Trophoblast cell (in vitro differentiated cells and primary cell): ENCODE measurements around the gene DTX3.

Experiments used
- DNase-seq, 2 donors: peaks; one replicate each; pipeline ENCODE4 v3.0.0-alpha.2; 2016
- H2AFZ ChIP-seq: 2 replicates; pipeline ENCODE4 v1.6.1; 2013; ENCODE audit warnings: low read length, moderate library complexity, mild to moderate bottlenecking; ENCODE audit not compliant: insufficient read depth, poor library complexity
- H2AK5ac ChIP-seq: 2 replicates; pipeline ENCODE4 v1.6.1; 2013; ENCODE audit warnings: mild to moderate bottlenecking, low read length
- H2BK120ac ChIP-seq: 2 replicates; pipeline ENCODE4 v1.6.1; 2013; ENCODE audit warnings: low read length, mild to moderate bottlenecking, moderate library complexity; ENCODE audit not compliant: insufficient read depth, poor library complexity
- H2BK12ac ChIP-seq: 2 replicates; pipeline ENCODE4 v1.6.1; 2013; ENCODE audit warnings: mild to moderate bottlenecking, low read length, moderate library complexity
- H2BK5ac ChIP-seq: 2 replicates; pipeline ENCODE4 v1.6.1; 2013; ENCODE audit warnings: low read length, low read depth, moderate library complexity, mild to moderate bottlenecking; ENCODE audit not compliant: poor library complexity
- H3K14ac ChIP-seq: 2 replicates; pipeline ENCODE4 v1.6.1; 2013; ENCODE audit warnings: mild to moderate bottlenecking, low read length
- H3K18ac ChIP-seq: 2 replicates; pipeline ENCODE4 v1.6.1; 2013; ENCODE audit warnings: mild to moderate bottlenecking, low read length
- H3K23ac ChIP-seq: 2 replicates; pipeline ENCODE4 v1.6.1; 2013; ENCODE audit warnings: low read length
- H3K27ac ChIP-seq: 2 replicates; pipeline ENCODE4 v1.5.1; 2013; ENCODE audit warnings: low read depth, mild to moderate bottlenecking, inconsistent platforms, low read length, moderate library complexity
- H3K27me3 ChIP-seq: 2 replicates; pipeline ENCODE4 v1.6.1; 2013; ENCODE audit warnings: inconsistent platforms, mild to moderate bottlenecking, low read length, moderate library complexity; ENCODE audit not compliant: insufficient read depth
- H3K36me3 ChIP-seq, 2 experiments: 1 replicate in 1 of 2; 2 replicates in 1 of 2; pipeline ENCODE4 v1.6.1; 2013; ENCODE audit warnings: low read length in 2 of 2, mild to moderate bottlenecking in 2 of 2, moderate library complexity in 1 of 2; ENCODE audit not compliant: insufficient read depth in 2 of 2, control insufficient read depth in 1 of 2
- H3K4ac ChIP-seq: 2 replicates; pipeline ENCODE4 v1.6.1; 2013; ENCODE audit warnings: low read depth, mild to moderate bottlenecking, low read length, moderate library complexity
- H3K4me1 ChIP-seq, 2 experiments: 1 replicate in 1 of 2; 2 replicates in 1 of 2; pipeline ENCODE4 v1.6.1; 2013; ENCODE audit warnings: low read length in 2 of 2, mild to moderate bottlenecking in 2 of 2, moderate library complexity in 1 of 2; ENCODE audit not compliant: insufficient read depth in 2 of 2, control insufficient read depth in 1 of 2
- H3K4me2 ChIP-seq: 2 replicates; pipeline ENCODE4 v1.6.1; 2013; ENCODE audit warnings: inconsistent platforms, mild to moderate bottlenecking, low read length, moderate library complexity
- H3K4me3 ChIP-seq: 2 replicates; pipeline ENCODE4 v1.5.1; 2013; ENCODE audit warnings: mild to moderate bottlenecking, low read depth, low read length, inconsistent platforms
- H3K79me1 ChIP-seq: one replicate; pipeline ENCODE4 v1.6.1; 2013; ENCODE audit warnings: low read length
- H3K79me2 ChIP-seq: 2 replicates; pipeline ENCODE4 v1.6.1; 2013; ENCODE audit warnings: low read length, mild to moderate bottlenecking; ENCODE audit not compliant: control insufficient read depth, insufficient read depth, poor library complexity
- H3K9ac ChIP-seq: 2 replicates; pipeline ENCODE4 v1.6.1; 2013; ENCODE audit warnings: mild to moderate bottlenecking, low read length
- H3K9me3 ChIP-seq: 2 replicates; pipeline ENCODE4 v1.6.1; 2013; ENCODE audit warnings: low read depth, mild to moderate bottlenecking, control low read depth, inconsistent platforms, low read length; ENCODE audit not compliant: insufficient read depth
- H4K12ac ChIP-seq: 2 replicates; pipeline ENCODE4 v1.6.1; 2013; ENCODE audit warnings: low read depth, mild to moderate bottlenecking, low read length, moderate library complexity
- H4K8ac ChIP-seq: 2 replicates; pipeline ENCODE4 v1.6.1; 2013; ENCODE audit warnings: low read depth, mild to moderate bottlenecking, low read length, moderate library complexity
- H4K91ac ChIP-seq: one replicate; pipeline ENCODE4 v1.6.1; 2013; ENCODE audit warnings: low read depth, mild to moderate bottlenecking, low read length, moderate library complexity
- WGBS: extraction: QIAGEN DNeasy Blood & Tissue Kit; methylation state at CpG from one replicate; pipeline ENCODE4 v1.1.7; 2013; ENCODE audit warnings: missing lambda C conversion rate; ENCODE audit not compliant: insufficient read length, insufficient coverage; ENCODE audit errors: extremely low coverage; 5-methylcytosine and 5-hydroxymethylcytosine counted together

Gene DTX3

GRCh38 chr12:57614178-57614947 lies 9.7 kb downstream of the DTX3 start:
- Histone ChIP-seq H3K4me3 (no peak overlapping the region), H2AFZ (no peak overlapping the region), H2BK120ac (no peak overlapping the region), H3K14ac (no peak overlapping the region), H3K9ac (no peak overlapping the region), H3K4me1 (peaks cover 3 to 4% of the 10 kb centered on the region in 2 experiments), H2BK5ac (no peak overlapping the region), H3K79me2 (no peaks in the 10 kb centered on the region), H4K8ac (no peak overlapping the region), H4K12ac (no peak overlapping the region), H4K91ac (no peak overlapping the region), H2BK12ac (no peak overlapping the region), H3K23ac (no peak overlapping the region), H2AK5ac (no peak overlapping the region), H3K18ac (no peak overlapping the region), H3K4me2 (no peak overlapping the region), H3K4ac (no peak overlapping the region), H3K9me3 (peaks cover 5% of the 10 kb centered on the region), H3K27ac (no peak overlapping the region), H3K27me3 (peaks cover 37% of the 10 kb centered on the region), H3K36me3 (peaks cover 0 to 4% of the 10 kb centered on the region in 2 experiments), H3K79me1 (peaks cover 6% of the 10 kb centered on the region)
- DNase-seq, result no peak
- WGBS, result no CpG with 5 or more reads among the region's 14 CpGs

- Histone ChIP-seq H3K4me1 (peaks cover 3 to 4% of the 10 kb centered on the region in 2 experiments), H3K4me3 (no peak overlapping the region), H3K23ac (no peak overlapping the region), H3K27ac (no peak overlapping the region), H3K79me2 (no peaks in the 10 kb centered on the region), H3K14ac (no peak overlapping the region), H3K4ac (no peak overlapping the region), H3K4me2 (no peak overlapping the region), H3K9ac (no peak overlapping the region), H2BK5ac (no peak overlapping the region), H3K36me3 (peaks cover 0 to 4% of the 10 kb centered on the region in 2 experiments), H4K8ac (no peak overlapping the region), H3K9me3 (peaks cover 5% of the 10 kb centered on the region), H2BK12ac (no peak overlapping the region), H2BK120ac (no peak overlapping the region), H4K12ac (no peak overlapping the region), H3K27me3 (peaks cover 40% of the 10 kb centered on the region), H4K91ac (no peak overlapping the region), H3K79me1 (peaks cover 6% of the 10 kb centered on the region), H2AFZ (no peak overlapping the region), H3K18ac (no peak overlapping the region), H2AK5ac (no peak overlapping the region)
- no CpG with 5 or more reads among the region's 11 CpGs for WGBS
- DNase-seq, result no peak
These were observed 10.4 kb downstream of the DTX3 start for GRCh38 chr12:57614948-57615500.

GRCh38 chr12:57615637-57616036 lies 11.0 kb downstream of the DTX3 start:
- no peak for DNase-seq
- H3K79me2 ChIP-seq, result no peaks in the 10 kb centered on the region
- no peak overlapping the region for H4K8ac ChIP-seq
- H2BK12ac ChIP-seq, result no peak overlapping the region
- H2AFZ ChIP-seq, result no peak overlapping the region
- peaks cover 3 to 4% of the 10 kb centered on the region in 2 experiments for H3K4me1 ChIP-seq
- no peak overlapping the region for H2BK120ac ChIP-seq
- H3K23ac ChIP-seq, result no peak overlapping the region
- peaks cover 5% of the 10 kb centered on the region for H3K9me3 ChIP-seq
- H3K9ac ChIP-seq, result no peak overlapping the region
- no peak overlapping the region for H4K12ac ChIP-seq
- H3K14ac ChIP-seq, result no peak overlapping the region
- H3K27me3 ChIP-seq, result peaks cover 45% of the 10 kb centered on the region
- no peak overlapping the region for H3K4me3 ChIP-seq
- H2AK5ac ChIP-seq, result no peak overlapping the region
- H3K4me2 ChIP-seq, result no peak overlapping the region
- peaks cover 6% of the 10 kb centered on the region for H3K79me1 ChIP-seq
- H2BK5ac ChIP-seq, result no peak overlapping the region
- H3K18ac ChIP-seq, result no peak overlapping the region
- no peak overlapping the region for H3K4ac ChIP-seq
- WGBS, result no CpG with 5 or more reads among the region's 5 CpGs
- peaks cover 0 to 4% of the 10 kb centered on the region in 2 experiments for H3K36me3 ChIP-seq
- no peak overlapping the region for H4K91ac ChIP-seq
- H3K27ac ChIP-seq, result no peak overlapping the region

GRCh38 chr12:57616383-57617101 lies 11.9 kb downstream of the DTX3 start:
- Histone ChIP-seq H2BK5ac (no peak overlapping the region), H3K27me3 (peaks cover 48% of the 10 kb centered on the region), H3K18ac (no peak overlapping the region), H2AFZ (no peak overlapping the region), H3K79me2 (no peaks in the 10 kb centered on the region), H4K12ac (no peak overlapping the region), H3K4me1 (peaks cover 0 to 3% of the 10 kb centered on the region in 2 experiments), H3K27ac (no peak overlapping the region), H3K4me2 (no peak overlapping the region), H2BK12ac (no peak overlapping the region), H3K36me3 (peaks cover 0 to 4% of the 10 kb centered on the region in 2 experiments), H3K23ac (no peak overlapping the region), H2BK120ac (no peak overlapping the region), H3K4ac (no peak overlapping the region), H4K8ac (no peak overlapping the region), H3K4me3 (no peak overlapping the region), H3K9ac (no peak overlapping the region), H3K14ac (no peak overlapping the region), H4K91ac (no peak overlapping the region), H3K9me3 (peaks cover 5% of the 10 kb centered on the region), H3K79me1 (no peaks in the 10 kb centered on the region), H2AK5ac (no peak overlapping the region)
- DNase-seq, result no peak
- WGBS, result no CpG with 5 or more reads among the region's 3 CpGs
